Endometrial microvascular endothelial cells (primary cell): ENCODE measurements around the gene RNF169. TPM values are rescaled to one million over a fixed set of nuclear protein-coding genes. Genes with fewer than 3 reads are reported as not detected.
"Not testable (repeated sequence)": the region's sequence is repeated elsewhere in the genome, so short reads cannot be mapped to it uniquely, and the experiment has no call there.

ENCODE experiments used
- in situ Hi-C: cut with HindIII; loops from 2 replicates; pipeline ENCODE4 v1.10.0; 2017; ENCODE audit warnings: low sequenced_read_pairs, low pct_unique_long_range_greater_than_20kb; ENCODE audit errors: inconsistent ontology term
- total RNA-seq: library from RNA; depleted of rRNA; stranded (reverse); fragments of >200 nt; gene quantifications from one replicate; pipeline ENCODE4 v1.2.3, GENCODE V29; 2015; ENCODE audit errors: inconsistent ontology term

The RNF169 gene
- total RNA-seq, 1 donor from 2014 or later = 23.4 TPM

GRCh38 chr11:74754507-74755252, 6.0 kb downstream of the RNF169 start:
- in situ Hi-C loops = no loop called here

- in situ Hi-C loops = no loop called here
Observed at GRCh38 chr11:74755395-74755995, 6.8 kb downstream of the RNF169 start.

DNA sequence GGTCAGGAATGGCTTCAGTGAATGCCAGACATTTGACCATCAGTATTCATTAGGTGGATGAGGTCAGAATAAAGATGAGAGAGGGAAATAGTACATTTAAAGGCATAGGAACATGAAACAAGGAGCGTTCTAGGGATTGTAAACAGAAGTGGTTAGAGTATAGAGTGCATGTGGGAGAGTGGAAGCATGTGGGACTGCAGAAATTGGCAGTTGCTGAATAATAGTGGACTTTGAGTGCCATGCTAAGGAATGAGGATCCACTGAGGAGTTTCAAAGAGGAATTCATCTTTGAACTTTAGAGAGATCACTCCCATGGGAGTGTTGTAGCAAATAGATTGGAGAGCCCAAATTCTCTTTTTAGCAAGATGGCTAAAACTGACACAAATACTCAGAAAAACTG, 7.9 kb downstream of the RNF169 start:
- in situ Hi-C loops = no loop called here

GRCh38 chr11:74766905-74767304, 18.3 kb downstream of the RNF169 start:
- in situ Hi-C loops = no loop called here

GRCh38 chr11:74768172-74768651, 19.6 kb downstream of the RNF169 start:
- in situ Hi-C loops = not testable (repeated sequence)

DNA sequence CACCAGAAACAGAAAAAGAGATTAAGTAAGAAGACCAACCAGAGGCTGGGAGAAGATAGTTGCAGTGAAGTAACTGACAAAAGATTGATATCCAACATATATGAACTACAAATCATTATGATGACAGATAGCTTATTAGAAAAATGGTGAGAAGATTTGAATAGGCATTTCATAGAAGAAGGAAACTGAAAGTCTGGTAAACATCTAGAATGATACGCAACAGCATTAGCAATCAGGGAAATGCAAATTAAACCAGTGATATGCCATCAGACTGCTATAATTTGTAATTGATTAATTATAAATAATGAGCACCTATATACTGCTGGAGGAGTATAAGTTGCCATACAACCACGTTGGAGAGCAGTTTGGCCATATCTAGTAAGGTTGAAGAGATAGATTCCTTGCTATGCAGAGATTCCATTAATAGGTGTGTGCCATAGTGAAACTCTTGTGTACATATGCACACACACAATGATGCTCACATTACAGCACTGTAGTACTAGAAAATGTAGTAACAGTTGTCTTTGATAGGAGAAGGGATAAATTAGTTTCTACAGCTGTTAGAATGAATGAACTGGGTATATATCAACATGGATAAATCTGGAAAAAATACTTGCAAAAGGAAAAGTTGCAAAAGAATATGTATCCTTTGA, 20.5 kb downstream of the RNF169 start:
- in situ Hi-C loops = no loop called here

DNA sequence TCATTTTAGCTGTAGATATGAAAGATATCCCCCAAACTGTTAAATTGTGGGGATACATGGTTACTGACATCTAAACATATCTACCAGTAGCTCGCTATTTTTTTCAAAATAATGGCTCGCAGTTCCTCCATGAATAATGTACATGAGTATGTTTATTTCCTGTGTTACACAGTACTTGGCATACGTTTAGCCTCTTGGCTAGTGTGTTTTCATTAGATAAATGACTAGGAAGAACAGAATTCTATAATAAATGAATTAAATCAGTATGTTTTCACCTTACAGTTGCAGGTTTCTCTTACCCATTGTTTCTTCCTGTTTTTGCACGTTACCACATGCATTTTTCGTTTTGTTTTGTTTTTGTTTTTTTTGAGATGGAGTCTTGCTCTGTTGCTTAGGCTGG, 21.8 kb downstream of the RNF169 start:
- in situ Hi-C loops = no loop called here

GRCh38 chr11:74771139-74771538, 22.5 kb downstream of the RNF169 start:
- in situ Hi-C loops = no loop called here

DNA sequence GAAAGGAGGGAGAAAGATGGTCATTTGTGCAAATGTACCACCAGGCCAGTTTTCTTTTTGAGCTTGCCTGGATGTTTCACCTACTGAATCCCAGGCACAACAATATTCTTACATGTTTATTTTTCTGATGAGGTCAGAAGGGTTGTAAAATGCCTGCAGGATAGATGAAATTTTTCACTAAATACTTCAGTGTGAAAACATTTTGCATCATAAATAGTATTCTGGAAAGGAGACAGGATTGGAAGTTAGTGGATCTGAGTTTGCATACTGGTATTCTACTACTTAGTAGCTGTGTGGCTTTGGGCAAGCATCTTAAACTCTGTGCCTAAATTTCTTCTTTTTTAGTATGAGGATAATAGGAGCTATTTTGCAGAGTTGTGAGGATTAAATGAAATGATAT, 24.8 kb downstream of the RNF169 start:
- in situ Hi-C loops = no loop called here

DNA sequence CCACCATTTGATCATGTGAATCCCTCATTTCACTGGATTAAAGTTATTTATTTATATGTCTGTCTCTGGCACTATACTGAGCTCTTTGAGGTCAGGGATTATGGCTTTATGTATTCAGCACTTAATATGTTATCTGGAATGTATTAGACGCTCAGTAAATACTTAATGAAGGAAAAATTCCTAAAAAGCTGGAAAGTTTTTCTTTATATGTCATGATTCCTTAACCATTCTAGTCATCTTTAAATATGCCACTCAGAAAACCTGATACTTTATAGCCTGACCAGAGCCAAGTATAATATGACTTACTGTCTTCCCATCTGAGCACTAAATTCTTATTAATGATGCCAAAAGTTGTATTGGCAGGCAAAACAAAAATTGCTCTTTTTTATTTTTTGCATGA, 27.1 kb downstream of the RNF169 start:
- in situ Hi-C loops = no loop called here

- in situ Hi-C loops = no loop called here
Observed at GRCh38 chr11:74776546-74776945, 27.9 kb downstream of the RNF169 start.

- in situ Hi-C loops = no loop called here
Observed at GRCh38 chr11:74777038-74777437, 28.4 kb downstream of the RNF169 start.

- in situ Hi-C loops = no loop called here
Observed at GRCh38 chr11:74777877-74778276, 29.2 kb downstream of the RNF169 start.

GRCh38 chr11:74778581-74778980, 29.9 kb downstream of the RNF169 start:
- in situ Hi-C loops = no loop called here

DNA sequence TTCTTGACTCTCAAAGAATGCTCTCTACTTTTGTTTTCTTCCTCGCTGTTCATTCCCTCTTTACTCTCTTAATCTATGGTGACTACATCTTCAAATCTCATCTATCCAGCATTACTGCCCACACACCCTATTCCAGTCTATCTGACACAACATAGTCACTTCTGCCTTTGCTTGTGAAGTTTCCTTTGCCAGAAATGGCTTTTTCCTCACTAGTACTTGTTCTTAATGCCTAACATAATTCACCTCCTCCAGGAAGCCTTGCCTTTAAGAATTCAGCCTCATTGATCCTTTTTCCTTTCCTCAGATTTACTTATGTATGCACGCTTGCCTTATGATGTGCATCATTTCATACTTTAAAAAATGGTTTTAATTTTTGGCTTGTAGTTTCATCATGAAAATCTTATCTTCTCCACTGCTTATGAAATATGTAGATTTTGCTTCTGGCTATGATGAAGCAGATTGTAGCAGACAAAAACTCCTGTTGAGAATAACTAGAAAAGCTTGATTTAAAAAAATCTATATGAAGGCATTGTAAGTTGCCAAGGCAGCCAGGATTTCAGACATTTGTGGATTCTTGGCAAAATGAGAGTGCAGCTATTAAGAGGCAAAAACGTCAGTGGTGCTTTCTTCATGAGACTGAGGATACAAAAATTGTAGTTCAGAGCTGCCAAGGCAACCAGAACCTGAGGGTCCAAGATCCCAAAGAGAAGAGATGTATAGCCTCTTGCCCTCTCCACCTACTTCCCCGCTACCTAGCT, 31.8 kb downstream of the RNF169 start:
- in situ Hi-C loops = no loop called here

DNA sequence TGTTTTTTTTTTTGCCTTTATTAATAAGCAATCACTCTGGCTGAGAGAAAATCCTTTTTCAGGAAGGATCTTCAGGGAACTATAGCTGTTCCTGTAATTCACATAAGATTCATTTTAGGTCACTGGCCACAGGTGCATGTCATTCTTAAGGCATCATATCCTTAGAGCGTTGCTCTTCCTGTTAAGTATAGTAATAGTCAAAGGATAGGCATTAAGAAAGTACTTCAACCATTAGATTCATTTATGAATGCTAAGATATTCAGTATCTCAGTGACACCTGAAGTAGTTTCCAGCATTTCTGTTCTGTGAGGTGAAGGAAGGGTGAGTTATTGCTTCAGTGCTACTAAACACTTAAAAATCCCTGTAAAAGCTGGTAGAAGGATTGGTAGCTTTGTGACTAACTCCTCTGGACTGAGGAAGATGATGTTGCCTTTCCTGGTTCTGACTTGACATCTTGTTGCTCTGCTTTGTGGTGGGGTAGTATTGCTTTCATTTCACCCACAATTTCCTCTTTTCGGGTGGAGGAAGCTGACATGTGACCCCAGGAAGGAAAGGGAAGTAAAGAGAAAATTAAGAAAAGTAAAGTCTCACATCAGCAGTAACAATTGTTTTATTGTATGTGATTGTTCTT, 34.7 kb downstream of the RNF169 start:
- in situ Hi-C loops = no loop called here

- in situ Hi-C loops = no loop called here
Observed at GRCh38 chr11:74784234-74784633, 35.6 kb downstream of the RNF169 start.

DNA sequence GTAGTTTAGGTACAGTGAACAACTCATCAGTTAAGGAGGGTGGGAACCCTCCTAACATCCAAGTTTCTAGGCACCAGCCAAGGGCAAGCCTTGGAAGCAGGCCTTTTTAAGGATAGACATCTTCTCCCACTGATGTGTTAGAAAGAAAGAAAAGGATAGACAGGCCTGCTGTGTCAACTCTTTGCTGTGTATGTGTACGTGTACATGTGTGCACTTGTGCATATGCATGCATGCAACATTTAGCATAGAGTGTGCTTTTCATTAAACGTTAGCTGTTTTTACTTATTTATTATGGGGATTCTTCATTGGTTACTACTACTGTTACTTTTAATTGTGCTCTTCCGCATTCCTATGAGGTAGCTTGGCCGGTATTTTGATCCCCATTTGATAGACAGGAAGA, 36.1 kb downstream of the RNF169 start:
- in situ Hi-C loops = no loop called here

- in situ Hi-C loops = no loop called here
Observed at GRCh38 chr11:74786574-74786973, 37.9 kb downstream of the RNF169 start.
